ENCODE results near the gene C8A.

DNA sequence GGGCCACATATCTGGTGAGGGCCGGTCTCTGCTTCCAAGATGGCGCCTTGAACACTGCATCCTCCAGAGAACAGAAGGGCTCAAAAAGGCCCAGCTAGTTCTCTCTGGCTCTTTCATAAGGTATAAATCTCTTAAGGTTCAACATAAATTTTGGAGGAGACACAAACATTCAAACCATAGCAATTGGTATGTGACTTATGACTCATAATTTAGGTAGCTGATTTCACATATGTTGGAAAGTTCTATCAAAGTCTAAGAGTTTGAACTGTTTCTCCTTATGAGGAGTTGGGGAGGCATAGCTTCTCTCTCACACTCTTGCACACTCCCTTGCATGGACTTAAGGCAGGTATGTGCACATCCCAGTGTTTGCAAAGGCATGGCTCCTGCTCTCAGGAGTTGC, 30.3 kb upstream of the C8A start:
- TF ChIP-seq POLR2AphosphoS5 (IDR thresholded peaks at IDR 0.05; ENCODE audit: low read depth): no peak
- TF ChIP-seq, protein P1, sequence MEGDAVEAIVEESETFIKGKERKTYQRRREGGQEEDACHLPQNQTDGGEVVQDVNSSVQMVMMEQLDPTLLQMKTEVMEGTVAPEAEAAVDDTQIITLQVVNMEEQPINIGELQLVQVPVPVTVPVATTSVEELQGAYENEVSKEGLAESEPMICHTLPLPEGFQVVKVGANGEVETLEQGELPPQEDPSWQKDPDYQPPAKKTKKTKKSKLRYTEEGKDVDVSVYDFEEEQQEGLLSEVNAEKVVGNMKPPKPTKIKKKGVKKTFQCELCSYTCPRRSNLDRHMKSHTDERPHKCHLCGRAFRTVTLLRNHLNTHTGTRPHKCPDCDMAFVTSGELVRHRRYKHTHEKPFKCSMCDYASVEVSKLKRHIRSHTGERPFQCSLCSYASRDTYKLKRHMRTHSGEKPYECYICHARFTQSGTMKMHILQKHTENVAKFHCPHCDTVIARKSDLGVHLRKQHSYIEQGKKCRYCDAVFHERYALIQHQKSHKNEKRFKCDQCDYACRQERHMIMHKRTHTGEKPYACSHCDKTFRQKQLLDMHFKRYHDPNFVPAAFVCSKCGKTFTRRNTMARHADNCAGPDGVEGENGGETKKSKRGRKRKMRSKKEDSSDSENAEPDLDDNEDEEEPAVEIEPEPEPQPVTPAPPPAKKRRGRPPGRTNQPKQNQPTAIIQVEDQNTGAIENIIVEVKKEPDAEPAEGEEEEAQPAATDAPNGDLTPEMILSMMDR (IDR thresholded peaks at IDR 0.05; ENCODE audit: insufficient read depth, low read length): no peak
- TF ChIP-seq, protein P2, sequence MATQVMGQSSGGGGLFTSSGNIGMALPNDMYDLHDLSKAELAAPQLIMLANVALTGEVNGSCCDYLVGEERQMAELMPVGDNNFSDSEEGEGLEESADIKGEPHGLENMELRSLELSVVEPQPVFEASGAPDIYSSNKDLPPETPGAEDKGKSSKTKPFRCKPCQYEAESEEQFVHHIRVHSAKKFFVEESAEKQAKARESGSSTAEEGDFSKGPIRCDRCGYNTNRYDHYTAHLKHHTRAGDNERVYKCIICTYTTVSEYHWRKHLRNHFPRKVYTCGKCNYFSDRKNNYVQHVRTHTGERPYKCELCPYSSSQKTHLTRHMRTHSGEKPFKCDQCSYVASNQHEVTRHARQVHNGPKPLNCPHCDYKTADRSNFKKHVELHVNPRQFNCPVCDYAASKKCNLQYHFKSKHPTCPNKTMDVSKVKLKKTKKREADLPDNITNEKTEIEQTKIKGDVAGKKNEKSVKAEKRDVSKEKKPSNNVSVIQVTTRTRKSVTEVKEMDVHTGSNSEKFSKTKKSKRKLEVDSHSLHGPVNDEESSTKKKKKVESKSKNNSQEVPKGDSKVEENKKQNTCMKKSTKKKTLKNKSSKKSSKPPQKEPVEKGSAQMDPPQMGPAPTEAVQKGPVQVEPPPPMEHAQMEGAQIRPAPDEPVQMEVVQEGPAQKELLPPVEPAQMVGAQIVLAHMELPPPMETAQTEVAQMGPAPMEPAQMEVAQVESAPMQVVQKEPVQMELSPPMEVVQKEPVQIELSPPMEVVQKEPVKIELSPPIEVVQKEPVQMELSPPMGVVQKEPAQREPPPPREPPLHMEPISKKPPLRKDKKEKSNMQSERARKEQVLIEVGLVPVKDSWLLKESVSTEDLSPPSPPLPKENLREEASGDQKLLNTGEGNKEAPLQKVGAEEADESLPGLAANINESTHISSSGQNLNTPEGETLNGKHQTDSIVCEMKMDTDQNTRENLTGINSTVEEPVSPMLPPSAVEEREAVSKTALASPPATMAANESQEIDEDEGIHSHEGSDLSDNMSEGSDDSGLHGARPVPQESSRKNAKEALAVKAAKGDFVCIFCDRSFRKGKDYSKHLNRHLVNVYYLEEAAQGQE (IDR thresholded peaks at IDR 0.05; ENCODE audit: insufficient replicate concordance, low read depth): no peak
- TF ChIP-seq GABPA (IDR thresholded peaks at IDR 0.05; ENCODE audit: low read depth): no peak
